Breast epithelium (tissue), 4 donors: ENCODE measurements around the gene GLRA1. TPM values are rescaled to one million over a fixed set of nuclear protein-coding genes. Genes with fewer than 3 reads are reported as not detected.

Source experiments
- DNase-seq, 2 donors: peaks; one replicate each; pipeline ENCODE4 v3.0.0-alpha.2; 2019; ENCODE audit warnings: low spot score in 2 of 2
- H3K27ac ChIP-seq, 2 donors: fragments of 200-600 bp; sonication (generic) in 1 of 2; one replicate each; pipeline ENCODE4 v1.5.1; 2016 to 2019; ENCODE audit warnings: mild to moderate bottlenecking in 1 of 2
- H3K27me3 ChIP-seq, 2 donors: fragments of 200-600 bp; sonication (generic) in 1 of 2; one replicate each; pipeline versions ENCODE4 v1.5.1 to v1.6.0; 2017 to 2019; ENCODE audit warnings: control low read depth in 1 of 2, mild to moderate bottlenecking in 1 of 2
- H3K36me3 ChIP-seq: fragments of 200-600 bp; one replicate; pipeline ENCODE4 v1.5.1; 2019
- H3K4me1 ChIP-seq, 2 donors: fragments of 200-600 bp; sonication (generic); one replicate each; pipeline ENCODE4 v1.5.1; 2016 to 2019; ENCODE audit warnings: control low read depth in 1 of 2
- H3K4me3 ChIP-seq, 3 donors: fragments of 200-600 bp; sonication (generic); 1 replicate in 2 of 3; 2 replicates in 1 of 3; pipeline ENCODE4 v1.5.1; 2016 to 2019; ENCODE audit warnings: mild to moderate bottlenecking in 3 of 3, moderate library complexity in 2 of 3
- H3K9me3 ChIP-seq, 2 donors: fragments of 200-600 bp; sonication (generic) in 1 of 2; one replicate each; pipeline ENCODE4 v1.5.1; 2016 to 2019; ENCODE audit warnings: control low read depth in 1 of 2
- POLR2A ChIP-seq: fragments of 450-650 bp; IDR thresholded peaks from one replicate; pipeline ENCODE4 v1.6.1; 2016; ENCODE audit warnings: antibody characterized with exemption, mild to moderate bottlenecking, moderate library complexity
- POLR2AphosphoS5 ChIP-seq, 3 donors: sonication (generic); formaldehyde crosslinking; IDR thresholded peaks; one replicate each; pipeline ENCODE4 v1.6.1; 2017; ENCODE audit warnings: antibody characterized with exemption in 3 of 3
- intact Hi-C: fragments of 100-400 bp; cut with DNase I; formaldehyde crosslinking; loops from one replicate; pipeline ENCODE4 v1.15.1; 2023; ENCODE audit warnings: low total_unique reads
- total RNA-seq, 3 donors: library from RNA; depleted of rRNA; stranded (reverse); fragments of >200 nt; gene quantifications; one replicate each; pipeline ENCODE4 v1.1.0, GENCODE V29; 2016
- TF ChIP-seq, protein P1 (sequence below), 3 donors: fragments of 450-650 bp; IDR thresholded peaks; one replicate each; pipeline ENCODE4 v1.5.1; 2016 to 2017; ENCODE audit warnings: antibody characterized with exemption in 3 of 3, mild to moderate bottlenecking in 3 of 3, moderate library complexity in 3 of 3

Gene GLRA1
- total RNA-seq, 3 donors from 2014 or later = not detected

- Histone ChIP-seq H3K27me3 (no peaks in the 10 kb centered on the region), H3K36me3 (no peaks in the 10 kb centered on the region), H3K27ac (no peak overlapping the region), H3K4me1 (no peaks in the 10 kb centered on the region), H3K4me3 (no peak overlapping the region), H3K9me3 (no peaks in the 10 kb centered on the region)
- TF ChIP-seq, protein P1, sequence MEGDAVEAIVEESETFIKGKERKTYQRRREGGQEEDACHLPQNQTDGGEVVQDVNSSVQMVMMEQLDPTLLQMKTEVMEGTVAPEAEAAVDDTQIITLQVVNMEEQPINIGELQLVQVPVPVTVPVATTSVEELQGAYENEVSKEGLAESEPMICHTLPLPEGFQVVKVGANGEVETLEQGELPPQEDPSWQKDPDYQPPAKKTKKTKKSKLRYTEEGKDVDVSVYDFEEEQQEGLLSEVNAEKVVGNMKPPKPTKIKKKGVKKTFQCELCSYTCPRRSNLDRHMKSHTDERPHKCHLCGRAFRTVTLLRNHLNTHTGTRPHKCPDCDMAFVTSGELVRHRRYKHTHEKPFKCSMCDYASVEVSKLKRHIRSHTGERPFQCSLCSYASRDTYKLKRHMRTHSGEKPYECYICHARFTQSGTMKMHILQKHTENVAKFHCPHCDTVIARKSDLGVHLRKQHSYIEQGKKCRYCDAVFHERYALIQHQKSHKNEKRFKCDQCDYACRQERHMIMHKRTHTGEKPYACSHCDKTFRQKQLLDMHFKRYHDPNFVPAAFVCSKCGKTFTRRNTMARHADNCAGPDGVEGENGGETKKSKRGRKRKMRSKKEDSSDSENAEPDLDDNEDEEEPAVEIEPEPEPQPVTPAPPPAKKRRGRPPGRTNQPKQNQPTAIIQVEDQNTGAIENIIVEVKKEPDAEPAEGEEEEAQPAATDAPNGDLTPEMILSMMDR (IDR thresholded peaks at IDR 0.05) = no peak
- TF ChIP-seq POLR2A (no peak), POLR2AphosphoS5 (IDR thresholded peaks at IDR 0.05) (no peak)
- intact Hi-C loops = no loop called here
- DNase-seq = no peak
These were observed 27.6 kb upstream of the GLRA1 start for GRCh38 chr5:151952238-151952637.

- Histone ChIP-seq H3K4me3 (no peak overlapping the region), H3K9me3 (no peaks in the 10 kb centered on the region), H3K36me3 (no peaks in the 10 kb centered on the region), H3K27ac (no peak overlapping the region), H3K4me1 (no peaks in the 10 kb centered on the region), H3K27me3 (no peaks in the 10 kb centered on the region)
- TF ChIP-seq, protein P1 (IDR thresholded peaks at IDR 0.05) = no peak
- TF ChIP-seq POLR2A (no peak), POLR2AphosphoS5 (IDR thresholded peaks at IDR 0.05) (no peak)
- intact Hi-C loops = no loop called here
- DNase-seq = no peak
These were observed 26.1 kb upstream of the GLRA1 start for GRCh38 chr5:151950706-151951105.

DNA sequence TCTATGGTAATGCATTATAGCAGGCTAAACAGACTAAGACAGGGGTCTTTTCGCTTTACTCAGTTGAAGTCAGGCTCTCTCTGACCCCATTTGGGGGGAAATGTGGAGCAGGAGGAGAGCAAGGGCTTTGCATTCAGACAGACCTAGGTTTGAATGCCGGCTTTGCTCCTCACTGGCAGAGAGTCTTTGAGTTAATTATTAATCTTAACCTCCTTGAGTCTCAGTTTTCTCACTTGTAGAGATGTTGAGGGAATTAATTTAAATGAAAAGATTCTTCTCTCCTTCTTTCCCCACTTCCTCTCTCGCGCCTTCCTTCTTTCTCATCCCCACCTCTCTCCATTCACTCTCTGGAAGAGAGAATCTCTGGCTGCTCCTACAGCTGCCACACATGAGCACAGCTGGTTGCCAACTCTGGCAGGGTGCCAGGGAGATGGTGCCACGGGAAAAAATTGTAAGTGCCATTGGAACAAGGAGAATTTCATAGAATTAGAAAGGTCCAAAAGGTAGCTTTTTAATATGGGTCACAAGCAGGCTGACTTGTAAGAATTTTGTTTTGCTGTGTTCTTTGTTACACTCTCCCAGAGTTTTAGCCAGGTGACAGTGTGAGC lies 25.2 kb upstream of the GLRA1 start:
- DNase-seq = no peak
- no peaks in the 10 kb centered on the region for H3K9me3 ChIP-seq
- intact Hi-C loops = no loop called here
- H3K27ac ChIP-seq = no peak overlapping the region
- H3K27me3 ChIP-seq = no peaks in the 10 kb centered on the region
- H3K4me3 ChIP-seq = no peak overlapping the region
- H3K4me1 ChIP-seq = no peaks in the 10 kb centered on the region
- TF ChIP-seq POLR2A (no peak), POLR2AphosphoS5 (IDR thresholded peaks at IDR 0.05) (no peak)
- TF ChIP-seq, protein P1 (IDR thresholded peaks at IDR 0.05) = no peak
- no peaks in the 10 kb centered on the region for H3K36me3 ChIP-seq

GRCh38 chr5:151949113-151949512 lies 24.5 kb upstream of the GLRA1 start:
- Histone ChIP-seq H3K27ac (no peak overlapping the region), H3K9me3 (no peaks in the 10 kb centered on the region), H3K4me3 (no peak overlapping the region), H3K36me3 (no peaks in the 10 kb centered on the region), H3K4me1 (no peaks in the 10 kb centered on the region), H3K27me3 (no peaks in the 10 kb centered on the region)
- no peak for DNase-seq
- no peak for TF ChIP-seq POLR2A
- TF ChIP-seq, protein P1 (IDR thresholded peaks at IDR 0.05) = no peak
- TF ChIP-seq POLR2AphosphoS5 (IDR thresholded peaks at IDR 0.05) = no peak
- intact Hi-C loops = no loop called here

GRCh38 chr5:151947931-151948608 lies 23.4 kb upstream of the GLRA1 start:
- DNase-seq = no peak
- Histone ChIP-seq H3K36me3 (no peaks in the 10 kb centered on the region), H3K4me3 (no peak overlapping the region), H3K9me3 (no peaks in the 10 kb centered on the region), H3K27me3 (no peaks in the 10 kb centered on the region), H3K4me1 (no peaks in the 10 kb centered on the region), H3K27ac (no peak overlapping the region)
- intact Hi-C loops = no loop called here
- TF ChIP-seq, protein P1 (IDR thresholded peaks at IDR 0.05) = no peak
- TF ChIP-seq POLR2AphosphoS5 (IDR thresholded peaks at IDR 0.05) (no peak), POLR2A (no peak)
